Measurements from ENCODE around the gene OR4C16. TPM values are rescaled to one million over a fixed set of nuclear protein-coding genes. Genes with fewer than 3 reads are reported as not detected.

The OR4C16 gene, protein sequence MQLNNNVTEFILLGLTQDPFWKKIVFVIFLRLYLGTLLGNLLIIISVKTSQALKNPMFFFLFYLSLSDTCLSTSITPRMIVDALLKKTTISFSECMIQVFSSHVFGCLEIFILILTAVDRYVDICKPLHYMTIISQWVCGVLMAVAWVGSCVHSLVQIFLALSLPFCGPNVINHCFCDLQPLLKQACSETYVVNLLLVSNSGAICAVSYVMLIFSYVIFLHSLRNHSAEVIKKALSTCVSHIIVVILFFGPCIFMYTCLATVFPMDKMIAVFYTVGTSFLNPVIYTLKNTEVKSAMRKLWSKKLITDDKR
- total RNA-seq = not detected

DNA sequence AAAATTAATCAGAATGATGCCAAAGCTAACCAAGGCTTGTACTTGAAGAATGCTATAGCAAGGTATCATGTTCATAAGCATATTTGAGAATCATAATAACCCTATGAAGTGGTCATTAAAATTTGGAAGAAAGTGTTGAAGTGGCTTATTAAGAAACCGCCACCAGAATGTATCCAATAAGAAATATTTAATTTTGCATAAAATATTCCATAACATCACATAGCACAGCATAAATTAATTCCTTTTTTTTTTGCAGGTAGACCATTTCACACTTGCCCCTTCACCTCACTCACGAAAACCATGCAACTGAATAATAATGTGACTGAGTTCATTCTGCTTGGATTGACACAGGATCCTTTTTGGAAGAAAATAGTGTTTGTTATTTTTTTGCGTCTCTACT lies at the start of gene OR4C16:
OR4C16 (plus strand) TSS at position 301 of the 400 bp plus-strand sequence; CDS start at position 301, 0 bp downstream.
- Histone ChIP-seq H3K36me3 (no peaks in the 10 kb centered on the region), H3K27me3 (no peaks in the 10 kb centered on the region), H3K4me1 (no peaks in the 10 kb centered on the region), H3K9me3 (peaks cover 13% of the 10 kb centered on the region), H3K27ac (no peak within 1 kb of the TSS), H3K4me3 (no peak within 1 kb of the TSS)
- whole genome bisulfite sequencing = 81% methylated on average over 3 of the region's 3 CpGs
- no peak for DNase-seq (ENCODE audit: low spot score in 2 of 2)
- no peak for TF ChIP-seq EP300 (IDR thresholded peaks at IDR 0.05)
- no peak for TF ChIP-seq POLR2A (IDR thresholded peaks at IDR 0.05)
- TF ChIP-seq, protein P1, sequence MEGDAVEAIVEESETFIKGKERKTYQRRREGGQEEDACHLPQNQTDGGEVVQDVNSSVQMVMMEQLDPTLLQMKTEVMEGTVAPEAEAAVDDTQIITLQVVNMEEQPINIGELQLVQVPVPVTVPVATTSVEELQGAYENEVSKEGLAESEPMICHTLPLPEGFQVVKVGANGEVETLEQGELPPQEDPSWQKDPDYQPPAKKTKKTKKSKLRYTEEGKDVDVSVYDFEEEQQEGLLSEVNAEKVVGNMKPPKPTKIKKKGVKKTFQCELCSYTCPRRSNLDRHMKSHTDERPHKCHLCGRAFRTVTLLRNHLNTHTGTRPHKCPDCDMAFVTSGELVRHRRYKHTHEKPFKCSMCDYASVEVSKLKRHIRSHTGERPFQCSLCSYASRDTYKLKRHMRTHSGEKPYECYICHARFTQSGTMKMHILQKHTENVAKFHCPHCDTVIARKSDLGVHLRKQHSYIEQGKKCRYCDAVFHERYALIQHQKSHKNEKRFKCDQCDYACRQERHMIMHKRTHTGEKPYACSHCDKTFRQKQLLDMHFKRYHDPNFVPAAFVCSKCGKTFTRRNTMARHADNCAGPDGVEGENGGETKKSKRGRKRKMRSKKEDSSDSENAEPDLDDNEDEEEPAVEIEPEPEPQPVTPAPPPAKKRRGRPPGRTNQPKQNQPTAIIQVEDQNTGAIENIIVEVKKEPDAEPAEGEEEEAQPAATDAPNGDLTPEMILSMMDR (IDR thresholded peaks at IDR 0.05) = no peak
- TF ChIP-seq POLR2AphosphoS5 (IDR thresholded peaks at IDR 0.05) = no peak

DNA sequence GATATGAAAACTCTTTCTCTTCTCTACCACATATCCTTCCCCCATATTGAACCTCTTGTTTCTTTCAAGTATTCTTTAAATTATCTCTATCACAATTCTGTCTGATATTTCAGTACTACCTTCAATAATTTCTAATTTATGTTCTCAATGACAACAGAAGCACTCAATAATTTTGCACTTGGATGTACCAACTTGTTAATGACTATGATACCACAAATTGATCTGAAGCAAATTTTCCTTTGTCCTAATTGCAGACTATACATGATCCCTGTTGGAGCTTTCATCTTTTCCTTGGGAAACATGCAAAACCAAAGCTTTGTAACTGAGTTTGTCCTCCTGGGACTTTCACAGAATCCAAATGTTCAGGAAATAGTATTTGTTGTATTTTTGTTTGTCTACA lies 17.8 kb upstream of the OR4C16 start, which contains the start of gene OR4C15:
OR4C15 (plus strand) TSS at position 301 of the 400 bp plus-strand sequence; CDS start at position 301, 0 bp downstream.
- Histone ChIP-seq H3K9me3 (no peaks in the 10 kb centered on the region), H3K27me3 (no peaks in the 10 kb centered on the region), H3K4me3 (no peak within 1 kb of the TSS), H3K27ac (no peak within 1 kb of the TSS), H3K36me3 (no peaks in the 10 kb centered on the region), H3K4me1 (no peaks in the 10 kb centered on the region)
- DNase-seq (ENCODE audit: low spot score in 2 of 2) = no peak
- no peak for TF ChIP-seq EP300 (IDR thresholded peaks at IDR 0.05)
- TF ChIP-seq, protein P1 (IDR thresholded peaks at IDR 0.05) = no peak

DNA sequence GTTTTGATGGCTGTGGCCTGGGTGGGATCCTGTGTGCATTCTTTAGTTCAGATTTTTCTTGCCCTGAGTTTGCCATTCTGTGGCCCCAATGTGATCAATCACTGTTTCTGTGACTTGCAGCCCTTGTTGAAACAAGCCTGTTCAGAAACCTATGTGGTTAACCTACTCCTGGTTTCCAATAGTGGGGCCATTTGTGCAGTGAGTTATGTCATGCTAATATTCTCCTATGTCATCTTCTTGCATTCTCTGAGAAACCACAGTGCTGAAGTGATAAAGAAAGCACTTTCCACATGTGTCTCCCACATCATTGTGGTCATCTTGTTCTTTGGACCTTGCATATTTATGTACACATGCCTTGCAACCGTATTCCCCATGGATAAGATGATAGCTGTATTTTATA lies 620 bp downstream of the OR4C16 start:
- Histone ChIP-seq H3K4me3 (no peak overlapping the region), H3K36me3 (no peaks in the 10 kb centered on the region), H3K27me3 (no peaks in the 10 kb centered on the region), H3K4me1 (no peaks in the 10 kb centered on the region), H3K27ac (no peak overlapping the region), H3K9me3 (peaks cover 16% of the 10 kb centered on the region)
- DNase-seq (ENCODE audit: low spot score in 2 of 2) = no peak
- TF ChIP-seq POLR2AphosphoS5 (IDR thresholded peaks at IDR 0.05) = no peak
- TF ChIP-seq, protein P1 (IDR thresholded peaks at IDR 0.05) = no peak
- TF ChIP-seq POLR2A (IDR thresholded peaks at IDR 0.05) = no peak
- TF ChIP-seq EP300 (IDR thresholded peaks at IDR 0.05) = no peak
- 44% methylated on average over 1 of the region's 1 CpG for WGBS

DNA sequence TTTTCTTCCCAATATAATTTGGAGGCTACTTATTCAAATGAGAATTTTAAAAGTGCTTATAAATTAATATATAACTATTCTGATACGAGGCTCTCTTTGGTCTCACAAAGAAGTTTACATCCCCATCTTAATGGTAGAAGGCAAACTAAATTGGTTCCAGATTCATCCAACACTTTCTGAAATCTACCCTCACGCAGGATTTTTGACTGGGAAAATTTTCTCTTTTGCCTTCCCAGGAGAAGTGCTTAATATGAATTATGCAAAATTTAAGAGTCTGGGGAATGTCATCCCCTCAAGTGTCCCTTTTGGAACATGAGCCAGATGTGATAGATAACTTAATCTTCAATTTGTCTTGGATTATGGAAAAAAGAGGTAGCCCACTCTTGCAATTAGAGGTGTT lies 35.6 kb downstream of the OR4C16 start, which contains the start of gene OR4C11:
OR4C11 (minus strand) TSS at position 101 of the 400 bp plus-strand sequence. CDS start 3,272 bp downstream, outside the sequence.
- no peak for DNase-seq (ENCODE audit: low spot score in 2 of 2)
- WGBS = 62% methylated on average over 2 of the region's 2 CpGs
- H3K9me3 ChIP-seq = no peaks in the 10 kb centered on the region
- H3K36me3 ChIP-seq = no peaks in the 10 kb centered on the region
- TF ChIP-seq POLR2A (IDR thresholded peaks at IDR 0.05) = no peak
- TF ChIP-seq POLR2AphosphoS5 (IDR thresholded peaks at IDR 0.05) = no peak
- TF ChIP-seq, protein P1 (IDR thresholded peaks at IDR 0.05) = no peak
- no peak for TF ChIP-seq EP300 (IDR thresholded peaks at IDR 0.05)
- no peaks in the 10 kb centered on the region for H3K27me3 ChIP-seq
- H3K4me3 ChIP-seq = no peak within 1 kb of the TSS
- no peak within 1 kb of the TSS for H3K27ac ChIP-seq
- no peaks in the 10 kb centered on the region for H3K4me1 ChIP-seq

Other genes with a start within 250 kb of the OR4C16 start
- not detected for gene OR4A16, start 228.9 kb upstream of the OR4C16 start, total RNA-seq
- gene OR4A15, start 204.2 kb upstream of the OR4C16 start, total RNA-seq = not detected
- gene OR4C15, start 17.7 kb upstream of the OR4C16 start, total RNA-seq = not detected
- gene OR4C11, start 35.5 kb downstream of the OR4C16 start, total RNA-seq = not detected
- gene OR4P4, start 63.0 kb downstream of the OR4C16 start, total RNA-seq = not detected
- not detected for gene OR4S2, start 76.2 kb downstream of the OR4C16 start, total RNA-seq
- not detected for gene OR4C6, start 90.1 kb downstream of the OR4C16 start, total RNA-seq
- not detected for gene OR5D13, start 201.3 kb downstream of the OR4C16 start, total RNA-seq
- gene OR5D14, start 223.4 kb downstream of the OR4C16 start, total RNA-seq = not detected
- gene OR5L1, start 239.2 kb downstream of the OR4C16 start, total RNA-seq = not detected
- not detected for gene OR5D18, start 247.5 kb downstream of the OR4C16 start, total RNA-seq

All from suprapubic skin (tissue), 4 donors.